A549 (cell line): ENCODE results near the gene PTPN1.

ENCODE experiments used
- CEBPB ChIP-seq, 2 experiments: fragments of >200 bp in 1 of 2; sonication (Bioruptor Twin) in 1 of 2; formaldehyde crosslinking in 1 of 2; IDR thresholded peaks; 2 replicates each; pipeline ENCODE4 v1.6.1; 2012 to 2016
- CTCF ChIP-seq: fragments of >200 bp; sonication (Bioruptor Twin); formaldehyde crosslinking; IDR thresholded peaks from 3 replicates; pipeline ENCODE4 v1.5.1; 2016
- EP300 ChIP-seq, 2 experiments: fragments of >200 bp; sonication (Bioruptor Twin); formaldehyde crosslinking; IDR thresholded peaks; 2 replicates in 1 of 2; 3 replicates in 1 of 2; pipeline ENCODE4 v1.6.1; 2016 to 2017
- ESRRA ChIP-seq: fragments of 150-350 bp; IDR thresholded peaks from 2 replicates; pipeline ENCODE4 v1.6.1; 2014; ENCODE audit warnings: mild to moderate bottlenecking, low read length, borderline replicate concordance
- NR3C1 ChIP-seq: fragments of >200 bp; sonication (Bioruptor Twin); formaldehyde crosslinking; IDR thresholded peaks from 3 replicates; pipeline ENCODE4 v1.6.1; 2017
- POLR2A ChIP-seq: IDR thresholded peaks from 2 replicates; pipeline ENCODE4 v1.6.1; 2012; ENCODE audit warnings: mild to moderate bottlenecking, low read length
- RAD21 ChIP-seq, 2 experiments: fragments of >200 bp in 1 of 2; sonication (Bioruptor Twin) in 1 of 2; formaldehyde crosslinking in 1 of 2; IDR thresholded peaks in 1 of 2; conservative IDR thresholded peaks in 1 of 2; 2 replicates in 1 of 2; 3 replicates in 1 of 2; pipeline ENCODE4 v1.6.1; 2012 to 2018; ENCODE audit warnings: inconsistent platforms in 1 of 2
- RNF2 ChIP-seq: fragments of 200-600 bp; sonication (generic); IDR thresholded peaks from 2 replicates; pipeline ENCODE4 v1.6.1; 2016; ENCODE audit warnings: low read depth, mild to moderate bottlenecking, antibody characterized with exemption, moderate library complexity, borderline replicate concordance
- ZSCAN20 ChIP-seq: fragments of 250-450 bp; sonication (Bioruptor Pico); IDR thresholded peaks from 2 replicates; pipeline ENCODE4 v1.8.0; 2022; ENCODE audit warnings: mild to moderate bottlenecking, moderate library complexity

DNA sequence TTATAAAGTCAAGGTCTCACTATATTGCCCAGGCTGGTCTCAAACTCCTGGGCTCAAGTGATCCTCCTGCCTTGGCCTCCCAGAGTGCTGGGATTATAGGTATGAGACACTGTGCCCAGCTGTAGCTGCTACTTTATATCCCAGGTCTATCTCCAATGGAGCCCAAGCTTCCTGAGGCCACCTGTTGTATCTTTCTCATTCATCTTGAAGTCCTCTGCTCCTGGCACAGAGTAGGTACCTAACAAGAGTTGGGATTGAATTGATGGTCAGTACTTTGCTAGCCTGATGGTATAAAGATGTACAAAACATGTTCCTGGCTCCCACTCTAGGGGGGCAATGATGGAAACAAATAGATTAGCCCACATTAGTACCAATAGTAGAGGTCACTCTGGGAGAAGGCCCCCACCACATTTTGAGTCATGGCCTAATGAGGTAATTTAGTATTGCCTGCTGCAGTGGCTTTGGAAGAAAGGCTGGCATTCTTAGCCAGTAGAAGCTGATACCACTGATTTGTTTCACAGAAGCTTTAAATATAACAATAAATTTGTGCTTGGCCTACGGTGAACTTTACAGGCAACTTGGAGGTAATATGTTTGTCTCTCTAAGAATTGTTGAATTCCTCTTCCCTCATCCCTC is 5.4 kb downstream of the PTPN1 start:
- TF ChIP-seq ESRRA (no peak), EP300 (IDR thresholded peaks at IDR 0.05) (no peak), NR3C1 (no peak), CTCF (no peak), POLR2A (no peak), RAD21 (conservative IDR thresholded peaks at IDR 0.05 in 1 of 2, IDR thresholded peaks at IDR 0.05 in 1 of 2) (no peak), CEBPB (IDR thresholded peaks at IDR 0.05) (no peak), ZSCAN20 (no peak), RNF2 (no peak)
